HG02763 (cell line): ENCODE measurements around the gene ZNF230.

Source experiments
- ATAC-seq: cut with Tn5 transposase; IDR thresholded peaks from one replicate; pipeline ENCODE4 v1.9.1; 2021; ENCODE audit warnings: mild to moderate bottlenecking, moderate library complexity; ENCODE audit not compliant: unreplicated experiment

The ZNF230 gene

GRCh38 chr19:44002566-44003460 lies at the start of gene ZNF230:
Gene ZNF230 (plus strand): TSS chr19:44002957. CDS start chr19:44007079, 4,122 bp downstream.
- peak; percentile 96 for ATAC-seq

GRCh38 chr19:43956827-43957226 lies 45.9 kb upstream of the ZNF230 start:
- no peak for ATAC-seq

- ATAC-seq, result no peak
Observed at GRCh38 chr19:43957891-43958290, 44.9 kb upstream of the ZNF230 start.

GRCh38 chr19:43960411-43960810 lies 42.3 kb upstream of the ZNF230 start:
- no peak for ATAC-seq

- no peak for ATAC-seq
Observed at GRCh38 chr19:43966079-43966694, 36.6 kb upstream of the ZNF230 start.

GRCh38 chr19:43976732-43977131 lies 26.0 kb upstream of the ZNF230 start:
- ATAC-seq, result no peak

GRCh38 chr19:43983544-43983911 lies 19.2 kb upstream of the ZNF230 start:
- no peak for ATAC-seq

- ATAC-seq, result peak; percentile 90
Observed at GRCh38 chr19:43983912-43984686, 18.7 kb upstream of the ZNF230 start, which contains the start of gene ZNF155. Gene ZNF155 (plus strand): TSS chr19:43984188. CDS start chr19:43988544, 4,356 bp downstream.

- ATAC-seq, result no peak
Observed at GRCh38 chr19:43984687-43985000, 18.1 kb upstream of the ZNF230 start.

- ATAC-seq, result no peak
Observed at GRCh38 chr19:43997631-43998290, 5.0 kb upstream of the ZNF230 start.

GRCh38 chr19:44002212-44002565 lies 568 bp upstream of the ZNF230 start:
- ATAC-seq, result no peak

- no peak for ATAC-seq
Observed at GRCh38 chr19:44003461-44004009, 778 bp downstream of the ZNF230 start.

- no peak for ATAC-seq
Observed at GRCh38 chr19:44005973-44006372, 3.2 kb downstream of the ZNF230 start.

- no peak for ATAC-seq
Observed at GRCh38 chr19:44007473-44007872, 4.7 kb downstream of the ZNF230 start.

GRCh38 chr19:44010468-44010867 lies 7.7 kb downstream of the ZNF230 start:
- no peak for ATAC-seq

GRCh38 chr19:44019498-44019897 lies 16.7 kb downstream of the ZNF230 start:
- ATAC-seq, result no peak

- ATAC-seq, result no peak
Observed at GRCh38 chr19:44021221-44021620, 18.5 kb downstream of the ZNF230 start.

GRCh38 chr19:44024900-44025216 lies 22.1 kb downstream of the ZNF230 start:
- no peak for ATAC-seq

GRCh38 chr19:44025217-44025936 lies 22.6 kb downstream of the ZNF230 start, which contains the start of gene ZNF222:
Gene ZNF222 (plus strand): TSS chr19:44025379. CDS start chr19:44025437, 58 bp downstream.
- ATAC-seq, result peak; percentile 82

- no peak for ATAC-seq
Observed at GRCh38 chr19:44026622-44027021, 23.9 kb downstream of the ZNF230 start.
